Activated naive CD4-positive, alpha-beta T cell treated with anti-CD3 and anti-CD28 coated beads, Interleukin-2, amount 50 U/mL, for 72 hours (primary cell): ENCODE measurements around the gene CFC1. TPM values are rescaled to one million over a fixed set of nuclear protein-coding genes. Genes with fewer than 3 reads are reported as not detected.
"Not testable (repeated sequence)": the region's sequence is repeated elsewhere in the genome, so short reads cannot be mapped to it uniquely, and the experiment has no call there.

Experiments
- ATAC-seq, 2 donors: fragments of 150-1000 bp; cut with Tn5 transposase; 2 replicates each; pipeline ENCODE4 v1.10.0; 2021; ENCODE audit warnings: mild to moderate bottlenecking in 2 of 2, moderate library complexity in 2 of 2
- DNase-seq, 2 donors: peaks; one replicate each; pipeline ENCODE4 v3.0.0; 2021 to 2022; ENCODE audit warnings: low spot score in 2 of 2
- H3K27ac Mint-ChIP-seq, 2 donors: one replicate each; pipeline ENCODE4 v1.8.0; 2022; ENCODE audit warnings: mild to moderate bottlenecking in 2 of 2, mixed read lengths in 2 of 2
- H3K36me3 Mint-ChIP-seq, 2 donors: one replicate each; pipeline ENCODE4 v1.8.0; 2022; ENCODE audit warnings: mixed read lengths in 2 of 2
- H3K9me3 Mint-ChIP-seq, 2 donors: one replicate each; pipeline ENCODE4 v1.8.0; 2022; ENCODE audit warnings: mixed read lengths in 2 of 2
- total RNA-seq, 2 donors: library from RNA; stranded (reverse); gene quantifications; one replicate each; pipeline ENCODE4 v1.2.3, GENCODE V29; 2022

The CFC1 gene
- not detected for total RNA-seq

DNA sequence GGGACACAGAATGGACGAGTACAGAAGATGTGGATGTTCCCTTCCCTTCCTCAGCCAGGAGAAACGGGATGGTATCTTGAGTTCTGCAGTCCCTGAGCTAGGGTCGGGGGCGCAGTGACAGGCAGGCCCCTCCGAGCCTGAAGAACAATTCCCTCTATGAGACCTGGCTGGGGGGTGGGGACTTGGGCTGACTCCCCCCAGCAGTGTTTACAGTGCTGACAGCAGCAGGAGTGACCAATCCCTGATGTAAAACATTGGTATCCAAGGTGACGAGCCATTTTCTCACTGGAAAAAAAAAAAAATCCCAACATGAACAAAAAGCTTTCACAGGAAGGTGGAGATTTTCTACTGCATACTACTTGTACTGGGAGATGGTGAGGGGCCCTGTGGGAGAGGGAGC is at the start of gene CFC1:
TSS of gene CFC1 (minus strand) at position 183 of the 400 bp plus-strand sequence. CDS start 288 bp downstream, outside the sequence.
- H3K27ac Mint-ChIP-seq, H3K9me3 Mint-ChIP-seq, DNase-seq, ATAC-seq, H3K36me3 Mint-ChIP-seq: not testable (repeated sequence)

DNA sequence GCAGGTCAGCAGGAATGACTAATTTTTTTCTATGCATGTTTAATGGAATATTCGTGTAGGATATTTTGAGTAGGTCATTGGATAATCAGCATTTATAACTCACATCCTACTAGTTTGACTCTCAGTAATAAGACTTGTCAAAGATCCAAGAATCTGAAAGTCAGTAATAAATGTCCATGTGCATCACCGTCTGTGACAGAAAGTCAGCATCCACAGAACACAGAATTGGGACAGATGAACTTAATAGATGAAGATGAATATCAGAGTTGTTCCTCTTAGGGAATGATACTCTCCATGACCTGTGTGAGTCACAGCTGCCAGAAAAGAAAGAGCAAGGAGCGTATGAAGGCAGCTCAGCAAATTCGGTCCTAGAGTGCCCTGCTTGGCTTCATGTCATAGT is 42.3 kb upstream of the CFC1 start:
- not testable (repeated sequence) for H3K36me3 Mint-ChIP-seq, ATAC-seq, H3K9me3 Mint-ChIP-seq, H3K27ac Mint-ChIP-seq, DNase-seq

GRCh38 chr2:130638973-130639372 is 39.6 kb upstream of the CFC1 start:
- H3K36me3 Mint-ChIP-seq, DNase-seq, H3K9me3 Mint-ChIP-seq, ATAC-seq, H3K27ac Mint-ChIP-seq: not testable (repeated sequence)

DNA sequence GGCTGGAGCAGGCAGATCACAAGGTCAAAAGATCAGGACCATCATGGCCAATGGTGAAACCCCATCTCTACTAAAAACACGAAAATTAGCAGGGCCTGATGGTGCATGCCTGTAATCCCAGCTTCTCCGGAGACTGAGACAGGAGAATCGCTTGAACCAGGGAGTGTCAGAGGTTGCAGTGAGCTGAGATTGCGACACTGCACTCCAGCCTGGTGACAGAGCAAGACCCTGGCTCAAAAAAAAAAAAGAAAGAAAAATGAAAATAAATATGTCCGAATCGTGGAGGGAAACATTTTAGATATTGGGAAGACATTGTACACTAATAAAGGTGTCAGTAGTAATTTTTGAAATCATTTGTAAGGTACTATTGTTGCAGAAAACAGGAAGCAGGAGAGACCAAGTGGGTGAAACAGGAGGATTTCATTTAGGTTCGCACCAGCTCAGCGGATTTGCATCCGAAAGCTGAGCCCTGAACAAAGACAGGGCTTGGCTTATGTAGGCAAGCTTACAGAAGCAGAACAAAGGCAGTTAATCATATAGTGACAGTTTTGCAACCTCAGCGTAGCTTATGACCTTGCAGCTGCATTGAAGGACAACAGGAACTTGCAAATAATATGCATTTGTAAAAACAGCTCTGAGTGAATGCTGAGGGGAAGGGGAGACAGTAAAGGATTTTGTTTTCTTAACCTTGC is 29.6 kb upstream of the CFC1 start:
- not testable (repeated sequence) for H3K27ac Mint-ChIP-seq, ATAC-seq, DNase-seq, H3K36me3 Mint-ChIP-seq, H3K9me3 Mint-ChIP-seq

DNA sequence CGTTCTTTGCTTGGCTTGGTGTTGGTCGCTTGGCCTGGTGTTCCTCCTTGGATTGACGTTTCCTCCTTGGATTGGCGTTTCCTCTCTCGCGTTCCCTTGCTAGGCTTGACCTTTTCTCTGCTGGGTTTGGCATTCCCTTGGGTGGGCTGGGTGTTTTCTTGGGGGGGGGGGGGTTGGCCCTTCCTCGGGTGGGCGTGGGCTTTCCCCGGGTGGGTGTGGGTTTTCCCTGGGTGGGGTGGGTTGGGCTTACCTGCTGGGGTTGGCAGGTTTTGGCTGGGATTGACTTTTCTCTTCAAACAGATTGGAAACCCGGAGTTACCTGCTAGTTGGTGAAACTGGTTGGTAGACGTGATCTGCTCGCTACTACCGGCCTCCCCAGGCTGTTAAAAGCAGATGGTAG is 11.8 kb upstream of the CFC1 start, which contains the start of gene POTEJ:
TSS of gene POTEJ (plus strand) at position 301 of the 400 bp plus-strand sequence. CDS start at position 394, 93 bp downstream.
- ATAC-seq, DNase-seq, H3K27ac Mint-ChIP-seq, H3K36me3 Mint-ChIP-seq, H3K9me3 Mint-ChIP-seq: not testable (repeated sequence)

DNA sequence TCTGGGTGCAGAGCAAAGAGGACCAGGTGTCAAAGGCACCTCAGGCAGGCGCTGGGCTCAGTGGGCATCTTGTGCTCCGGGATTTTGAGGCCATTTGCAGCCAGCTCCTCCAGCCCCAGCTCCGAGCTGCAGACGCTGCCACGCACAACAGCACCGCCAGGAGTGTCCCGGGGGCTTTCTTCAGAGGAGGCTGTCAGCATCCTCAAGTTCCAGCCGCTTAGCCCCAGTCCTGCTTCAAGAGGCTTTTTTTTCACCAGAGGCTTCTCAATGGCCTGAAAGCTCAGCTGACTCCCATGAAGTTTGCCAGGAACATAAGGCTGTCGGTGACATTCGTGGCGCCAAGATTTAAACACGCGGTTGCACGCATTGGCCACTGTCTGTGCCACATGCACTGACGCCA is 11.1 kb upstream of the CFC1 start:
- H3K36me3 Mint-ChIP-seq, DNase-seq, ATAC-seq, H3K27ac Mint-ChIP-seq, H3K9me3 Mint-ChIP-seq: not testable (repeated sequence)

DNA sequence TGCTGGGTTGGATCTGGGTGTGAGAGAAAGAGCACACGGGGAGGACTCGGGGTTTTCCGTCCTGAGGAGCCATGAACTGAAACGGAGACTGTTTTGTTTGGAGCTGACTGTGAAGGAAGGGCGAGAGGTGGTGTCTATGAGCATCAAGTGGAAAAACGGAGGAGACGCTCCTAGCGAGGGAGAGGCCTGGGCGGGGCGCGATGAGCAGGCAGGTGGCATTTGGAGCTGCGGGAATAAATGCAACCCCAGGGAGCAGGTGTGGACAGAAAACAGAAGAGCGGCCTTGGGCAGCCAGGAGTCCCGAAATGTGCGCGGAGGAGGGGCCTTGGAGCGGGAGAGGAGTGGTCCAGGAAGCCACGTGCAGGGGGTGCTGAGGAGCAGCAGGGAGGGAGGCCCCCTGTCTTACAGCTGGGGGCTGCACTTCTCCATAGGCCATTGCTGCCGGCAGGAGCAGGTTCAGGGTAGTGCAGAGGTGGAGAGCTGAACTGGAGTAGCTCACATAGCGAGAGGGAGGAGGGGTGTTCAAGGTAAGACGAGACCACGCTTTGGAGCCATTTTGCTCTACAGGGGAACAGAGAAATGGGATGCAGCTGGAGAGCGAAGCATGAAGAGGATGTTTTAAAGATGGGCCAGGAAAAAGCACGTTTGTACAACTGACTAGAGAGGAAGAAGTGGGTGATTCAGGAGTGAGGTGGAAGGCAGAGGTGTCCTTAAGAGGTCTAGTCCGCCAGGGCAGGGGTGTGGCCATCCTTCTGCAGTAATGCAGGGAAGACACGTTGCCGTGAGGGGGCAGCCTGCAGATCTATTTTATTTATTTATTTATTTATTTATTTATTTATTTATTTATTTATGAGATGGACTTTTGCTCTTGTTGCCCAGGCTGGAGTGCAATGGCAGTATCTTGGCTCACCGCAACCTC is 9.9 kb upstream of the CFC1 start:
- not testable (repeated sequence) for H3K27ac Mint-ChIP-seq, ATAC-seq, H3K9me3 Mint-ChIP-seq, H3K36me3 Mint-ChIP-seq, DNase-seq

DNA sequence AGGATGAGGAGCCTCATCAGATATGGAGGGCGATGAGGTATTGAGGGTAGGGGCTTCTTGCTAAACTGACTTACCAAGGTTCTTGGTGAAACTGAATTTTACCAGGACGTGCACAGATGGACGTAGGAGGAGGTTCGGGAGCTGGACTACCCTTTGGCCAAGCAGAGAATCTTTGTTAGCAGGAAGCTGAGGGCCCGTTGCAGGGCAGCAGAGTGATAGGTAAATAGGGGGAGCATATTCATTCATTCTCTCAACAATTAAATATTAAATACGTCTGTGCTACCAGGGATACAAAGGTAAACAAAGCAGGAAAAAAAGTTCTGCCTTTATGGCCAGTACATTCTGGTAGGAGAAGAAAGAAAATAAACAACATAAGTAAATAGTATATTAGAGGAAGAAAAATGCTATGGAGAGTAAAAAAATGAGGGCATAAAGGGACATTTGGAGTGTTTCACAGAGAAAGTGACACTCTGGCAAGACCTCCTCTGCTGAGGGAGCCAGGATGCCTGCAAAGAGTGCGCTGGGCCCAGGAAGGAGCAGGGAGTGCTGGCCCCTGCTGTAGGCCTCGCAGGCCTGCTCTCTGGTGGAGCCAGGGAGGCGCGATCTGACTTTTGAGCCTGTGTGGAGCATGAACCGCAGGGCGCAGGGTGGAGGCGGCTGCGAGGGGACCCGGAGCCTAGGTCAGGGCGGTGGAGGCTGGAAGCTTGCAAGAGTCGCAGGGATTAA is 9.1 kb upstream of the CFC1 start:
- not testable (repeated sequence) for ATAC-seq, H3K36me3 Mint-ChIP-seq, H3K27ac Mint-ChIP-seq, DNase-seq, H3K9me3 Mint-ChIP-seq

- not testable (repeated sequence) for ATAC-seq, H3K9me3 Mint-ChIP-seq, H3K27ac Mint-ChIP-seq, H3K36me3 Mint-ChIP-seq, DNase-seq
Observed at GRCh38 chr2:130601648-130602302, 2.4 kb upstream of the CFC1 start.

- DNase-seq, ATAC-seq, H3K36me3 Mint-ChIP-seq, H3K27ac Mint-ChIP-seq, H3K9me3 Mint-ChIP-seq: not testable (repeated sequence)
Observed at GRCh38 chr2:130599926-130600325, 551 bp upstream of the CFC1 start.

- ATAC-seq, H3K9me3 Mint-ChIP-seq, DNase-seq, H3K27ac Mint-ChIP-seq, H3K36me3 Mint-ChIP-seq: not testable (repeated sequence)
Observed at GRCh38 chr2:130598463-130598862, 912 bp downstream of the CFC1 start.

DNA sequence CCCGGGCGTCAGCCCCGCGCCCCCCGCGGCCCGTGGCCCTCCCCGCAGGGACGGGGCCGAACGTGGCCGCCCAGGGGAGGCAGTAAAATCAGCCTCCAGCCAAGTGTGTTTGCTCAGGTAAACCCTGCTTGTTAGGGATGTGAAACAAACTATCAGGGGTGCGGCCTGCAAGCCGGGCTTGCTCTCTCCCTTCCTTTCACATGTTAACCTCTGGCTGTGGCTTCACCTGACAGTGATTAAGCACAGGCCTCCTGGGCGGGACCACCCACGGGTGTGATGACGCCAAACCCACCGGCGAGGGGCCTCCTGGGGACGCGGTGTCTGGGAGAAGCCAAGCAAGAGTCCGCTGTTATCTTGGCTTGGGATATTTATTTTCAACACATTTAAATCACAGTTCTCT is 1.4 kb downstream of the CFC1 start:
- H3K9me3 Mint-ChIP-seq, ATAC-seq, H3K27ac Mint-ChIP-seq, H3K36me3 Mint-ChIP-seq, DNase-seq: not testable (repeated sequence)

- not testable (repeated sequence) for DNase-seq, H3K27ac Mint-ChIP-seq, H3K9me3 Mint-ChIP-seq, H3K36me3 Mint-ChIP-seq, ATAC-seq
Observed at GRCh38 chr2:130596757-130597156, 2.6 kb downstream of the CFC1 start.

DNA sequence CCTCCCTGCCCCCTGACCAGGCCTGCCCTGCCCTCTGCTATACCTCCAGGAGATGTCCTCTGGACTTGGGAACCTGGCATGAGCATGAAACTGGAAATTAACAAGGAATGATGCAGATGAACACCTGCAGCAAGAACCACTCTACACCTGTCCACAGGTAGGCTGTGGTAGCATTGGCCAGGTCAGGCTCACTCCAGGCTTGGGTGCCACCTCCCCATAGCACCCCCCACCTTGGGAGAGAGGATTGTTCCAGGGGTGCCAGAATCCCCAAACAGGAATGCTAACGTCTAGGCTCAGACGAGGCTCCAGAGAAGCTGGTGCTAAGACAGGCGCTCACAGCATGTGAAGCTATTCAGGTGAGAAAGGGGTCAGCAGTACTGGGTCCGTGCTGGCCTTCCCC is 5.4 kb downstream of the CFC1 start:
- ATAC-seq, H3K27ac Mint-ChIP-seq, H3K36me3 Mint-ChIP-seq, DNase-seq, H3K9me3 Mint-ChIP-seq: not testable (repeated sequence)

DNA sequence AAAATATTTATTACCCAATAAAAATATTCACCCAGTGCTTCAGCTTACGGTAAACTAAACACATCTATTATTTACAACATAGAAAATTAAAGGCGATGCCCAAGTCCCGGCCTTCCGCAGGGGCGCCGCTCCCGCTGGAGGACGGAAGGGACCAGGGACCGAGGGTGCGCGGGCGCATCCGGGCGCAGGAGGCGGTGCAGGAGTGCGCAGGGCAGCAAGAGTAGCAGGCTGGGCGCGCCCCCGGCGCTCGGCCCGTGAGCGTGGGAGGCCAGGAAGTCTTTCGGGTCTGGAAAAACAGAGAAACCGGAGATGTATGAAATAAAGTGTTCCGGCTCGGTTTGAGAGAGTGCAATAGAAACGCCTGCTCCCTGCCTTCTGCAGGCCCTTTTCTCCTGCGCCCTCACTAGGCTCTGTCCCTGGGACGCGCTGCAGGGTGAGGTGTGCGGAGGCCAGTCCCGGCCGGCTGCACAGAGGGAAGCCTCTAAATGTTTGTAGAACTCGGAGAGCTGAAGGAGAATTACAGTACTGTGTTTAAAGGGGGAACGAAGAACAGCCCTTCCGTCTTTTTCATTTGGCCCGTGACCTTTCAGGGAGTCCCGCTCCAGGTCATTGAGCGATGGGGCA is 6.5 kb downstream of the CFC1 start:
- H3K36me3 Mint-ChIP-seq, H3K27ac Mint-ChIP-seq, DNase-seq, ATAC-seq, H3K9me3 Mint-ChIP-seq: not testable (repeated sequence)

GRCh38 chr2:130590842-130591359 is 8.5 kb downstream of the CFC1 start:
- not testable (repeated sequence) for DNase-seq, H3K36me3 Mint-ChIP-seq, ATAC-seq, H3K9me3 Mint-ChIP-seq, H3K27ac Mint-ChIP-seq
